Testis (tissue), 2 donors: ENCODE results near the gene UGT1A8.

Experiments
- CTCF ChIP-seq, 3 experiments: fragments of 450-650 bp in 2 of 3; fragments of 200-600 bp in 1 of 3; sonication (generic) in 1 of 3; IDR thresholded peaks; one replicate each; pipeline ENCODE4 v1.5.1; 2016 to 2019; ENCODE audit warnings: antibody characterized with exemption in 3 of 3, mild to moderate bottlenecking in 2 of 3, moderate library complexity in 1 of 3
- POLR2A ChIP-seq: fragments of 450-650 bp; IDR thresholded peaks from one replicate; pipeline ENCODE4 v1.6.1; 2017; ENCODE audit warnings: antibody characterized with exemption, mild to moderate bottlenecking, moderate library complexity

- no peak for TF ChIP-seq CTCF (IDR thresholded peaks at IDR 0.05)
- TF ChIP-seq POLR2A: no peak
Measured at GRCh38 chr2:233603520-233603919, 13.9 kb upstream of the UGT1A8 start.
